Activated naive CD4-positive, alpha-beta T cell treated with anti-CD3 and anti-CD28 coated beads, Interleukin-2, amount 10 ng/mL, durations not matched to agents 7 days and 5 days (primary cell): Measurements from ENCODE around the gene PTH1R.
A peak's percentile ranks its signal among the peaks of the same experiment; 100 is the strongest.

Experiments
- CTCF ChIA-PET: fragments of 350-600 bp; sonication (Branson Sonifier 250); formaldehyde crosslinking; loops from one replicate; lab custom pipeline; 2021; ENCODE audit warnings: antibody characterized with exemption; lab: Charles Lee
- DNase-seq: peaks from one replicate; pipeline ENCODE4 v3.0.0-alpha.2; 2020
- H3K27ac Mint-ChIP-seq: one replicate; pipeline ENCODE4 v1.8.0; 2021; ENCODE audit warnings: mild to moderate bottlenecking, moderate library complexity, mixed read lengths
- H3K27me3 Mint-ChIP-seq: one replicate; pipeline ENCODE4 v1.8.0; 2021; ENCODE audit warnings: mild to moderate bottlenecking, mixed read lengths
- H3K36me3 Mint-ChIP-seq: one replicate; pipeline ENCODE4 v1.8.0; 2021; ENCODE audit warnings: mixed read lengths
- H3K4me1 Mint-ChIP-seq: one replicate; pipeline ENCODE4 v1.8.0; 2021; ENCODE audit warnings: mixed read lengths
- H3K4me3 Mint-ChIP-seq: one replicate; pipeline ENCODE4 v1.8.0; 2021; ENCODE audit warnings: mild to moderate bottlenecking, moderate library complexity, mixed read lengths
- H3K9me3 Mint-ChIP-seq: one replicate; pipeline ENCODE4 v1.8.0; 2021; ENCODE audit warnings: mixed read lengths

Gene PTH1R

GRCh38 chr3:46898321-46899150 is 21.0 kb downstream of the PTH1R start:
- H3K4me3 Mint-ChIP-seq = no peak overlapping the region
- H3K36me3 Mint-ChIP-seq = no peaks in the 10 kb centered on the region
- H3K27ac Mint-ChIP-seq = no peak overlapping the region
- no peaks in the 10 kb centered on the region for H3K9me3 Mint-ChIP-seq
- no peaks in the 10 kb centered on the region for H3K4me1 Mint-ChIP-seq
- CTCF ChIA-PET = interaction anchor here (0.9 to 1.6 kb wide), 2 partner anchors 11 to 12 kb away, joined by 3 to 4 read pairs; no protein-coding TSS in a partner anchor
- H3K27me3 Mint-ChIP-seq = peaks cover 75% of the 10 kb centered on the region
- no peak for DNase-seq

GRCh38 chr3:46899151-46900006 is 21.9 kb downstream of the PTH1R start:
- Mint-ChIP-seq H3K4me3 (no peak overlapping the region), H3K27ac (no peak overlapping the region), H3K27me3 (peaks cover 67% of the 10 kb centered on the region), H3K36me3 (no peaks in the 10 kb centered on the region), H3K9me3 (no peaks in the 10 kb centered on the region), H3K4me1 (no peaks in the 10 kb centered on the region)
- CTCF ChIA-PET = interaction anchor here (2.6 kb wide), 1 partner anchor 10 kb away, joined by 9 read pairs; no protein-coding TSS in a partner anchor
- no peak for DNase-seq

GRCh38 chr3:46900007-46900292 is 22.4 kb downstream of the PTH1R start:
- no peaks in the 10 kb centered on the region for H3K36me3 Mint-ChIP-seq
- no peak overlapping the region for H3K27ac Mint-ChIP-seq
- peaks cover 63% of the 10 kb centered on the region for H3K27me3 Mint-ChIP-seq
- no peak for DNase-seq
- CTCF ChIA-PET = interaction anchor here (2.6 kb wide), 1 partner anchor 9 kb away, joined by 9 read pairs; no protein-coding TSS in a partner anchor
- no peak overlapping the region for H3K4me3 Mint-ChIP-seq
- no peaks in the 10 kb centered on the region for H3K9me3 Mint-ChIP-seq
- H3K4me1 Mint-ChIP-seq = no peaks in the 10 kb centered on the region

GRCh38 chr3:46900356-46900755 is 22.8 kb downstream of the PTH1R start:
- Mint-ChIP-seq H3K4me1 (no peaks in the 10 kb centered on the region), H3K27ac (no peak overlapping the region), H3K36me3 (no peaks in the 10 kb centered on the region), H3K9me3 (no peaks in the 10 kb centered on the region), H3K27me3 (peaks cover 60% of the 10 kb centered on the region), H3K4me3 (no peak overlapping the region)
- CTCF ChIA-PET = interaction anchor here (1.4 to 2.6 kb wide), 2 partner anchors 9 to 195 kb away, joined by 3 to 9 read pairs; no protein-coding TSS in a partner anchor
- no peak for DNase-seq

GRCh38 chr3:46901061-46901460 is 23.5 kb downstream of the PTH1R start:
- H3K27me3 Mint-ChIP-seq = peaks cover 53% of the 10 kb centered on the region
- CTCF ChIA-PET = interaction anchor here (1.4 to 2.6 kb wide), 2 partner anchors 8 to 196 kb away, joined by 3 to 9 read pairs; no protein-coding TSS in a partner anchor
- no peaks in the 10 kb centered on the region for H3K9me3 Mint-ChIP-seq
- H3K36me3 Mint-ChIP-seq = no peaks in the 10 kb centered on the region
- no peak overlapping the region for H3K4me3 Mint-ChIP-seq
- H3K4me1 Mint-ChIP-seq = no peaks in the 10 kb centered on the region
- H3K27ac Mint-ChIP-seq = no peak overlapping the region
- DNase-seq = no peak

- CTCF ChIA-PET = interaction anchor here (1.4 to 2.6 kb wide), 2 partner anchors 8 to 196 kb away, joined by 3 to 9 read pairs; no protein-coding TSS in a partner anchor
- no peak for DNase-seq
- H3K36me3 Mint-ChIP-seq = no peaks in the 10 kb centered on the region
- no peak overlapping the region for H3K27ac Mint-ChIP-seq
- no peaks in the 10 kb centered on the region for H3K4me1 Mint-ChIP-seq
- no peak overlapping the region for H3K4me3 Mint-ChIP-seq
- no peaks in the 10 kb centered on the region for H3K9me3 Mint-ChIP-seq
- peaks cover 46% of the 10 kb centered on the region for H3K27me3 Mint-ChIP-seq
Measured at GRCh38 chr3:46901591-46902187, 24.2 kb downstream of the PTH1R start.

- Mint-ChIP-seq H3K27me3 (peaks cover 41% of the 10 kb centered on the region), H3K9me3 (no peaks in the 10 kb centered on the region), H3K36me3 (no peaks in the 10 kb centered on the region), H3K27ac (no peak overlapping the region), H3K4me3 (no peak overlapping the region), H3K4me1 (no peaks in the 10 kb centered on the region)
- CTCF ChIA-PET = no interaction called here
- DNase-seq = no peak
Measured at GRCh38 chr3:46902188-46902631, 24.7 kb downstream of the PTH1R start.

- no peak overlapping the region for H3K4me3 Mint-ChIP-seq
- H3K4me1 Mint-ChIP-seq = no peaks in the 10 kb centered on the region
- no peaks in the 10 kb centered on the region for H3K9me3 Mint-ChIP-seq
- no peak overlapping the region for H3K27ac Mint-ChIP-seq
- no peaks in the 10 kb centered on the region for H3K36me3 Mint-ChIP-seq
- DNase-seq = no peak
- CTCF ChIA-PET = interaction anchor here (0.6 kb wide), 1 partner anchor 261 kb away, joined by 3 read pairs; no protein-coding TSS in a partner anchor
- H3K27me3 Mint-ChIP-seq = peaks cover 27% of the 10 kb centered on the region
Measured at GRCh38 chr3:46903341-46904302, 26.1 kb downstream of the PTH1R start.

GRCh38 chr3:46904303-46905212 is 27.0 kb downstream of the PTH1R start:
- CTCF ChIA-PET = interaction anchor here (0.6 kb wide), 2 partner anchors 119 to 260 kb away, joined by 3 read pairs; no protein-coding TSS in a partner anchor
- Mint-ChIP-seq H3K4me3 (no peak overlapping the region), H3K27me3 (peaks cover 21% of the 10 kb centered on the region), H3K4me1 (peaks cover 3% of the 10 kb centered on the region), H3K9me3 (no peaks in the 10 kb centered on the region), H3K27ac (no peak overlapping the region), H3K36me3 (no peaks in the 10 kb centered on the region)
- peak; percentile 17 for DNase-seq

- H3K36me3 Mint-ChIP-seq = no peaks in the 10 kb centered on the region
- H3K27ac Mint-ChIP-seq = no peak overlapping the region
- H3K27me3 Mint-ChIP-seq = peaks cover 17% of the 10 kb centered on the region
- no peak overlapping the region for H3K4me3 Mint-ChIP-seq
- CTCF ChIA-PET = interaction anchor here (0.6 kb wide), 1 partner anchor 118 kb away, joined by 3 read pairs; no protein-coding TSS in a partner anchor
- DNase-seq = no peak
- H3K4me1 Mint-ChIP-seq = peaks cover 5% of the 10 kb centered on the region
- H3K9me3 Mint-ChIP-seq = no peaks in the 10 kb centered on the region
Measured at GRCh38 chr3:46905213-46905560, 27.7 kb downstream of the PTH1R start.

GRCh38 chr3:46905661-46906451 is 28.3 kb downstream of the PTH1R start:
- no peak overlapping the region for H3K27ac Mint-ChIP-seq
- H3K9me3 Mint-ChIP-seq = no peaks in the 10 kb centered on the region
- H3K4me1 Mint-ChIP-seq = peaks cover 5% of the 10 kb centered on the region
- H3K27me3 Mint-ChIP-seq = peaks cover 10% of the 10 kb centered on the region
- DNase-seq = no peak
- H3K36me3 Mint-ChIP-seq = no peaks in the 10 kb centered on the region
- H3K4me3 Mint-ChIP-seq = no peak overlapping the region
- CTCF ChIA-PET = no interaction called here
